ENCODE measurements around the gene MED25.

GRCh38 chr19:49860336-49861102 lies 42.4 kb downstream of the MED25 start:
- no peak for TF ChIP-seq POLR2A (IDR thresholded peaks at IDR 0.05; ENCODE audit: low read depth, low read length)
- no peak for TF ChIP-seq SMC3 (IDR thresholded peaks at IDR 0.05; ENCODE audit: low read depth, low read length)
- TF ChIP-seq CTCF (conservative IDR thresholded peaks at IDR 0.05; ENCODE audit: low read depth, low read length), result no peak
- TF ChIP-seq CEBPB (IDR thresholded peaks at IDR 0.05; ENCODE audit: low read depth, low read length), result no peak
- no peak for TF ChIP-seq NFE2L2 (IDR thresholded peaks at IDR 0.05; ENCODE audit: low read depth, low read length)
- no peak for TF ChIP-seq RCOR1 (IDR thresholded peaks at IDR 0.05; ENCODE audit: insufficient replicate concordance, low read length)

All from IMR-90 (cell line).